ENCODE results near the gene CCR5AS.
"Not testable (repeated sequence)": the region's sequence is repeated elsewhere in the genome, so short reads cannot be mapped to it uniquely, and the experiment has no call there.

Gene CCR5AS

DNA sequence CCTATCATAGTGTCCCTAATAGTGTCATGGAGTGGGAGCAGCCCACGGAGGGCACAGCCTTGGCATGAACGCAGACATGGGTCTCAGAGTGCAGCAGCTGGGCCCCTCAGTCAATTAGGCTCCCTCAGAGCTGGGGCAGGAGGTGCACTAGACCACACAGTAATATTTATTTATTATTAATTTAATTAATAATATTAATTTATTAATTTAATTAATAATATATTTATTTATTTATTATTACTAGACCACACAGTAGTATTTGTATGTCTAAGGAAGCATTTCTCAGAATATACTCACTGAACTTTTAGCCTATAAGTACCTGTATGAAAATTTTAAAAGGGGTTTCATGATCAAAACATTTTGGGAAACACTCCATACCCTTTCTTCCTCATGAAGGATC, 5.3 kb downstream of the CCR5AS start:
- TF ChIP-seq ZNF274 (IDR thresholded peaks at IDR 0.05; ENCODE audit: low read depth, low read length) = no peak

GRCh38 chr3:46400846-46401245, 6.0 kb downstream of the CCR5AS start:
- H3K4me3 ChIP-seq (ENCODE audit: low read length) = no peak overlapping the region
- TF ChIP-seq ZNF274 (IDR thresholded peaks at IDR 0.05; ENCODE audit: low read depth, low read length) = no peak

More for the DNA sequence above, 5.3 kb downstream of the CCR5AS start:
- no peak overlapping the region for H3K4me3 ChIP-seq (ENCODE audit: low read length)

DNA sequence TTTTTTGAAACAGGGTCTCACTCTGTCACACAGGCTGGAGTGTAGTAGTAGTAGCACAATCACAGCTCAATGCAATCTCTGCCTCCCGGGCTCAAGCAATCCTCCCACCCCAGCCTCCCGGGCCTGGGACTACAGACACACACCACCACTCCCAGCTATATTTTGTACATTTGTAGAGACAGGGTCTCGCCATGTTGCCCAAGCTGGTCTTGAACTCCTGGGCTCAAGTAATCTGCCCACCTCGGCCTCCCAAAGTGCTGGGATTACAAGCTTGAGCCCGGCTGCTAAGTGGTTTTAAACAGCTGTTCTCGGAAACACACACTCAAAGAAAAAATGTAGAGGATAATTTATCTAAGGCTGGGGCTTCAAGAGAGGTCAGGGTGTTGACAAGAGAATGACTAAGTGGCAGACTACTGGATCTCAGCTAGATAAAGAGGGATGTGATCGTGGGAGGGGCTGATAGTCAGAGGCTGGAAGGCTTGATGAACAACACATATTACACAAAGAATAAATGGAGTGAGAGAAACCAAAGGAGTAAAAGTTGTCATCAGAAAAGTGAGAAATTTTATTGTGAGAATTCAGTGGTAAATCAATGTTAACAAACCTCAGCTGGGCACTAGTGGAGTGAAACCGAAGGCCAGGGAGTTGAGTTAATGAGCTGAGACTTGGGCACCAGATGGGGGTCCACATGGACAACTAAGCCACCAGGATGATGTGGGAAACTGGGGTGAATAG, 6.7 kb downstream of the CCR5AS start:
- no peak overlapping the region for H3K4me3 ChIP-seq (ENCODE audit: low read length)
- TF ChIP-seq ZNF274 (IDR thresholded peaks at IDR 0.05; ENCODE audit: low read depth, low read length) = no peak

DNA sequence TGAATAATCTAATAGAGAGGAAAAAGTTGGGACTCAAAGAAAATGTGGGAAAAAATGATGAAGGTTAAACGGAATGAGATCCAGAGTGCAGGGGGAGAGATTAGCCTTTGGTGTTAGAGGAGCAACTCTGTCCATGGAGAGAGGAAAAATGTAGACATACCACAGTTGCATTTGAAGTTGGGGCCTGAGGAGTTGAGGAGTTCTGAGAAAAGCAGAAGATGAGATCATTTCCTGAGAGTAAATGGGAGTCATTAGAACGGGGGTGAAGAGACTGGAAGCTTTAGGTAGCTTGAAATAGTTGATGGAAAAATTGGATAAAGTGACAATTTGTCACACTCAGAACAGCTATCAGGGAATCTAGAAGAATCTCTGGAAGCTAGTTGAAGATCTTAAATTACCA, 7.3 kb downstream of the CCR5AS start:
- no peak overlapping the region for H3K4me3 ChIP-seq (ENCODE audit: low read length)
- no peak for TF ChIP-seq ZNF274 (IDR thresholded peaks at IDR 0.05; ENCODE audit: low read depth, low read length)

DNA sequence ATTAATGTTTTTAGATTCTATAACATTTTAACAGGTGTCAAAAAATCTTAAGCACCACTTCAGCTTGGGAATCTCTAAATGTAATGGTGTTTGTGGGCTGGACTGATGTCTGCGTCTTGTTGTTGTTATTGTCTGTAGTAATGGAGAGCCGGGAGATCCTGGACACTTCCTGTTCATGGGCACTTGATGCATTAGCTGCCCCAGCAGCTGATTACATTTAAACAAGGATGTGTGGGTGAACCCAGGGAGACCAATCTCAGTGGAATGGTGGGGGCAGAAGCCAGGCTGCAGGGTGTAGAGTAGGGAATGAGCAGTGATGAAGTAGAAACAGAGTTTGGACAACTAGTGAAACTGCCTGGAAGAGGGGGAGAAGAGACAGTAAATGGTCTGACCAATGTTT, 7.8 kb downstream of the CCR5AS start:
- no peak overlapping the region for H3K4me3 ChIP-seq (ENCODE audit: low read length)
- no peak for TF ChIP-seq ZNF274 (IDR thresholded peaks at IDR 0.05; ENCODE audit: low read depth, low read length)

- no peak for TF ChIP-seq ZNF274 (IDR thresholded peaks at IDR 0.05; ENCODE audit: low read depth, low read length)
- no peak overlapping the region for H3K4me3 ChIP-seq (ENCODE audit: low read length)
These were observed 8.5 kb downstream of the CCR5AS start for GRCh38 chr3:46398186-46398955.

DNA sequence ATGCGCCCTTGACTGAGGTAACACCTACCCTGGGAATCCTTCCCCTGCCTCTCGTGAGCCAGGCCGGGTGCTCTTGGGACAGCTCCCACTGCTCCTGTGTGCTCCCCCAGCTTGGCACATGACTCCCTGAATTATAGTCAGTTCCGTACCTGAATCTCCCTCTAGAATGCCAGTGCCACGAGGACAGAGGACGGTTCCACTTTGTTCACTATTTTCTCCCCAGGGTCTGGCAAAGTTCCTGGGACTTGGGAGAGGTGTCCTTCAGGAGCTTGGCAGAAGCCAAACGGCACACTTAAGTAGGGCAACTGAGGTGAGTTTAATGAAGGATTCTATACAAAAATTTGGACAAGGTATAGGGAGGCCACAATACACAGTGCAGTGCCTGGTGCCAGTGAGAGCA, 9.8 kb downstream of the CCR5AS start:
- H3K4me3 ChIP-seq (ENCODE audit: low read length) = no peak overlapping the region
- TF ChIP-seq ZNF274 (IDR thresholded peaks at IDR 0.05; ENCODE audit: low read depth, low read length) = no peak

DNA sequence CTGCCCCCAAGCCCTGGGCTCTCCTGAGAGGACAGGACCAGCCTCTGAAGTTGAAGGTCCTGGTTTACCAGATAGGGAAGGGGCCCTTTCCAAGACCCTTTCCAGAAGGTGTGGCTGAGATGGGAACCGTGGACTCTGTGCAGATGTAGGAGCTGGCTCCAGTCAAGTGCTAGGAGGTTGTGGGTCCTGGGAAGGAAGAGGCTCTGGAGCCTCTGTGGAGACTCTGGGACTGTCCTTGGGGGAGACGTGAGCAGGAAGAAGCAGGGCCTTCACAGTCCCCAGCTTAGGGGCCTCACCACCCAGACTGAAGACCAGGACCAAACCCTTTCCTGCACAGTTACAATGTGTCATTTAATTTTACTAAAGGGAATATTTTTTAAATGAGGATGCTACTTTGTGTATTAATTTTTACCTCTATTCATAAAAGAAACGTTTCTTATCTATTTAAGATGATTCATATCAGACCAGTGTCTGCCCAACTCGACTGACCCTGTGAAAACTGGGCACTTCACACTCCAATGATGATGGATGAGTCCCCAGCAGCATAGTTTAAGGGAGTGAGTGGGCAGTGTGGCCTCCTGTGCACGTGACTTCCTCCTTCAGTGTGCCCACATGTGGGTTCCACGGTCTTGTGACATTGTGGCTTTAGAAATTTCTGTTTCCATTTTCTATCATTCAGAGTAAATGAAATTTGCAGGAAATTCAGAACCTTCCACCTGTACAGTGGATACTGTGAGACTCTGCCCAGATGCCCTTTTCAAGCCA, 10.9 kb downstream of the CCR5AS start:
- TF ChIP-seq ZNF274 (IDR thresholded peaks at IDR 0.05; ENCODE audit: low read depth, low read length) = no peak
- H3K4me3 ChIP-seq (ENCODE audit: low read length) = no peak overlapping the region

- no peak for TF ChIP-seq ZNF274 (IDR thresholded peaks at IDR 0.05; ENCODE audit: low read depth, low read length)
These were observed 11.6 kb downstream of the CCR5AS start for GRCh38 chr3:46395210-46395661.

GRCh38 chr3:46393554-46394434, 13.1 kb downstream of the CCR5AS start:
- TF ChIP-seq ZNF274 (IDR thresholded peaks at IDR 0.05; ENCODE audit: low read depth, low read length) = no peak

More at GRCh38 chr3:46395210-46395661, 11.6 kb downstream of the CCR5AS start:
- H3K4me3 ChIP-seq (ENCODE audit: low read length) = no peak overlapping the region

GRCh38 chr3:46393011-46393410, 13.9 kb downstream of the CCR5AS start:
- H3K4me3 ChIP-seq (ENCODE audit: low read length) = no peak overlapping the region
- no peak for TF ChIP-seq ZNF274 (IDR thresholded peaks at IDR 0.05; ENCODE audit: low read depth, low read length)

More at GRCh38 chr3:46393554-46394434, 13.1 kb downstream of the CCR5AS start:
- H3K4me3 ChIP-seq (ENCODE audit: low read length) = no peak overlapping the region

GRCh38 chr3:46391526-46391925, 15.3 kb downstream of the CCR5AS start:
- H3K4me3 ChIP-seq (ENCODE audit: low read length) = not testable (repeated sequence)

DNA sequence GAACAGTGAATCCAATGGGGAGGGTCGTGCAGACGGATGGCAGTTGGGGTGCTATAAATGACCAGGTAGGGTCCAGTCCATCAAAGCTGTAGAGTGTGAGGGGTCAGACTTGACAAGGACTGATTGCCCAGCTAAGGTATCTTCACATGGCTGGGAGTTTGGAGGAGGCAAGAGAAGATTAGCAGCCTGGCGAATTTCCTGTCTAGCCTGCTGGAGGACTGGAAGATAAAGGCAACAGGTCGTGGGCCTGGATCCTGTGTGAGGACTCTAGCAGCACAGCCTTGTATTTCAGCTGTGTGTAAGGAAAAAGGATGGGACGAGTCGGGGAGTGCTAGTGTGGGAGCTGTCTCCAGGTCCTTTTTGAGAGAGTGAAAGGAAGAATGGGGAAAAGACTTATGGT, 17.6 kb downstream of the CCR5AS start:
- no peak overlapping the region for H3K4me3 ChIP-seq (ENCODE audit: low read length)
- no peak for TF ChIP-seq ZNF274 (IDR thresholded peaks at IDR 0.05; ENCODE audit: low read depth, low read length)

DNA sequence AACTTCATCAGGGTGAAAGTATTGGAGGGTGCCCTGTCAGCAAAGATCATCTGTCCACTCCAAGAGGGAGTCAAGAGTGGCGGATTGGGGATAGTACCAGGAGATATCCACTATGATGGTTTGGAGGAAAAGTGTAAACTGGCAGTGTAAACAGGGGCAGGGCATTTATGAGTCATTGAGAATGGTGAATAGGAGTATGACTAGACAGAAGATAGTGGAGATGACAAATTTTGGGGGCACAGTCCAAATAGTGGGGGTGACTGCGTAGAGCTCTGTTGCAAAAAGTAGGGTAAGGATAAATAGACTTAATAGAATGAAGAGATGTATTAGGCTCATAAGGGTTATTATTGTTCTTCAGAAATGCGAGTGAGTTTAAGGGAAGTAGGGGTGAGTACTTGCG, 18.0 kb downstream of the CCR5AS start:
- not testable (repeated sequence) for H3K4me3 ChIP-seq (ENCODE audit: low read length)
